ENCODE data around the gene DUOX2. TPM values are rescaled to one million over a fixed set of nuclear protein-coding genes. Genes with fewer than 3 reads are reported as not detected.

The DUOX2 gene
- total and polyA plus RNA-seq, 4 donors: 1.0 to 3.8 (median 2.1) TPM

DNA sequence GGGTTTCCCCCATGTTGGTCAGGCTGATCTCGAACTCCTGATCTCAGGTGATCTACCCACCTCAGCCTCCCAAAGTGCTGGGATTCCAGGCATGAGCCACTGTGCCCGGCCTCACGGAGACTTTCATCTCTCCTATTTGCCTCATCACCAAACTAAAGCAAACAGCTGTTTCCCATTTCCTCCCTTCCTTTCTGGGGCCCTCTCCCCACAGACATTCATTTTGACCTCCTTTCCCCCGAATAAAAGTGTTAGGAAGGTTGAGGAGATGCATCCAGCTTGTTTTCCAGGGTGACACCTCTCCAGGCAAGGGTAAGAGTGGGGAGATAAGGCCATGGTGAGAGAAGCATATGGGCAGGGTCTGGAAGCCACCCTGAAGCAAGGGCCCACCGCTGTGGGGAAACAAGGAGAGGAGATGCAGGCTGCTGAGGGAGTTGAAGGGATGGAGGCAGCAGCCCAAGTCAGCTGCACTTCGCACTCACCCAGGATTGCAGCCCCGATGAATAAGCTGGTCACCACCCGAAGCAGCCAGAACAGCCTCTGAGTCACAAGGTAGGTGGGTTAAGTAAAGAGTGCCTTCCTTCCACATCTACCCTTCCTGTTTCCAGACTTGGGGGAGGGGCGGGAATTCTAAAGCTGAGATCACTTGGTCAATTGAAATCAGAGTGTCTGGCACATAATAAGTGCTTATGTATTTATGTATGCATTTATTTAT lies 7.9 kb upstream of the DUOX2 start:
- H3K9me3 ChIP-seq (ENCODE audit: control insufficient read depth in 4 of 4, insufficient read depth in 3 of 4, low read length in 3 of 4): peaks cover 0 to 7% (median 0%) of the 10 kb centered on the region in 4 donors
- ATAC-seq (ENCODE audit: insufficient read depth, low FRiP score) (no peak), DNase-seq (no peak)
- no peak overlapping the region for H3K27ac ChIP-seq (ENCODE audit: low read depth in 1 of 2, low read length in 1 of 2)
- peaks cover 0 to 7% (median 0%) of the 10 kb centered on the region in 5 donors for H3K4me1 ChIP-seq (ENCODE audit: control insufficient read depth in 5 of 5, insufficient read depth in 5 of 5, low read length in 5 of 5)
- WGBS, 2 donors: 52 to 58% methylated on average over 9 of the region's 9 CpGs
- TF ChIP-seq, protein P1, sequence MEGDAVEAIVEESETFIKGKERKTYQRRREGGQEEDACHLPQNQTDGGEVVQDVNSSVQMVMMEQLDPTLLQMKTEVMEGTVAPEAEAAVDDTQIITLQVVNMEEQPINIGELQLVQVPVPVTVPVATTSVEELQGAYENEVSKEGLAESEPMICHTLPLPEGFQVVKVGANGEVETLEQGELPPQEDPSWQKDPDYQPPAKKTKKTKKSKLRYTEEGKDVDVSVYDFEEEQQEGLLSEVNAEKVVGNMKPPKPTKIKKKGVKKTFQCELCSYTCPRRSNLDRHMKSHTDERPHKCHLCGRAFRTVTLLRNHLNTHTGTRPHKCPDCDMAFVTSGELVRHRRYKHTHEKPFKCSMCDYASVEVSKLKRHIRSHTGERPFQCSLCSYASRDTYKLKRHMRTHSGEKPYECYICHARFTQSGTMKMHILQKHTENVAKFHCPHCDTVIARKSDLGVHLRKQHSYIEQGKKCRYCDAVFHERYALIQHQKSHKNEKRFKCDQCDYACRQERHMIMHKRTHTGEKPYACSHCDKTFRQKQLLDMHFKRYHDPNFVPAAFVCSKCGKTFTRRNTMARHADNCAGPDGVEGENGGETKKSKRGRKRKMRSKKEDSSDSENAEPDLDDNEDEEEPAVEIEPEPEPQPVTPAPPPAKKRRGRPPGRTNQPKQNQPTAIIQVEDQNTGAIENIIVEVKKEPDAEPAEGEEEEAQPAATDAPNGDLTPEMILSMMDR (IDR thresholded peaks at IDR 0.05; ENCODE audit: control extremely low read depth, extremely low read depth): no peak
- H3K36me3 ChIP-seq (ENCODE audit: control insufficient read depth in 4 of 4, insufficient read depth in 4 of 4, low read length in 4 of 4): peaks cover 0 to 3% (median 0%) of the 10 kb centered on the region in 4 donors
- H3K27me3 ChIP-seq (ENCODE audit: control insufficient read depth in 3 of 3, insufficient read depth in 3 of 3, low read length in 2 of 3): peaks cover 0 to 30% (median 28%) of the 10 kb centered on the region in 3 donors
- no peak overlapping the region for H3K4me3 ChIP-seq
- H3K9ac ChIP-seq (ENCODE audit: insufficient read depth in 1 of 2, low read length in 2 of 2): no peak overlapping the region

DNA sequence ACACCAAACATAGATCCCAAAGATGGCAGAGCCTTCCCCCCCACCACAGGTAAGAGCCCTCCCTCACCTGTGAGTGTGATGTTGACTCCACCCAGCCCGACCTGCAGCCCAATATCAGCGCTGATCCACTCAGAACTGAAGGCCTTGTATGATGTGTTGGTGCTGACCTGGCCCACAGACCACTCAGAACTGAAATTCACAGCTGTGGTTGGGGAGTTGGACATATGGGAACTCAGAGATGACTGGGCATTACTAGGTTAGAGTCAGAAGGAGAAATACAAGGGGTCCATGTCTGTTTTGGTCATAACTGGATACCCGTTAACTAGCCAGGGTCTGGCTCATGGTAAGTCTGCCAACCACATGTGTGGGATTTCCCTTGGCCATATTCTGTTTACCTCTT lies 7.0 kb upstream of the DUOX2 start:
- Histone ChIP-seq H3K9me3 (ENCODE audit: control insufficient read depth in 4 of 4, insufficient read depth in 3 of 4, low read length in 3 of 4) (peaks cover 0 to 10% (median 0%) of the 10 kb centered on the region in 4 donors), H3K36me3 (ENCODE audit: control insufficient read depth in 4 of 4, insufficient read depth in 4 of 4, low read length in 4 of 4) (peaks cover 0 to 3% (median 0%) of the 10 kb centered on the region in 4 donors), H3K27me3 (ENCODE audit: control insufficient read depth in 3 of 3, insufficient read depth in 3 of 3, low read length in 2 of 3) (peaks cover 3 to 32% (median 31%) of the 10 kb centered on the region in 3 donors), H3K27ac (ENCODE audit: low read depth in 1 of 2, low read length in 1 of 2) (no peak overlapping the region), H3K4me3 (no peak overlapping the region), H3K4me1 (ENCODE audit: control insufficient read depth in 5 of 5, insufficient read depth in 5 of 5, low read length in 5 of 5) (peaks cover 0 to 11% (median 0%) of the 10 kb centered on the region in 5 donors), H3K9ac (ENCODE audit: insufficient read depth in 1 of 2, low read length in 2 of 2) (no peak overlapping the region)
- 91 to 95% methylated on average over 3 of the region's 3 CpGs for WGBS, 2 donors
- DNase-seq (no peak), ATAC-seq (ENCODE audit: insufficient read depth, low FRiP score) (no peak)
- TF ChIP-seq, protein P1 (IDR thresholded peaks at IDR 0.05; ENCODE audit: control extremely low read depth, extremely low read depth): no peak

DNA sequence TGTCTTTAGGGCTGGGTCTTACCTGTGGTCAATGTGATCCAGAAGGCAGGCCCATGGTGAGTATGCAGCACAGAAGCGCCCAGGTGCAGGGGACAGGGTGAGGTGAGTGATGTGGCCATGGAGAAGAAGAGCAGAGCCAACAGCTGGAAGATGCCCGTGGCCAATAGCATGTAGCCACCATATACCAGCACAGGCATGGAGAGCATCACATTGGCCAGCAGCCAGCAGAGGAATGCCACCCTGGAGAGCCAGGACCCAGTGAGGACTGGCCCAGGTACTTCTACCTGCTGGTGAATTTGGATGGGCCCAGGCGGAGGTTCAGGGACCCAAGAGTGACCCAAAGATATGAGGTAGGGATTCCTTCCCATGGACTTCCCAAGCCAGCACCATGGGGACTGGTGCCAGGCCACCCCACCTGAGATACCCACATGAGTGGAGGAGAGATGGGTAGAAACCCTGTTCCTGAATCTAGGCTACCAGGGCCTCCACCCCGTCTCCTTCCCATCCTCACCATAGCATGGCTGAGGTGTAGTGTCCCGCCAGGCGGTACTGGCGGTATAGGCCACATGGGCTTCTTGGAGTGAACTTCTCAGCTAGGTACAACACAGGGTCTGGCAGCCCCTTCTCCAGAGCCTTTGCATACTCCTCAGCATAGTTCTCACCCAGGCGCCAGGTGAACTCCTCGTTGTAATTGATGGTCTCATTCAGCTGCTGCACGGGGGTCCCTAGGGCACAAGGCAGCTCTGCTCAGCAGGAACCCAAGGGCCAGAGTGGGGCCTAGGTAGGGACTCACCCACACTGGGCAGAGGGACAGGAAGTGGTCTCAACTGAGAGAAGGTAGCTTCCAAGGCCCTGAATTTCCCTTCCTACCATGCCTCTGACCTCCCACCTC lies 6.4 kb upstream of the DUOX2 start:
- peaks cover 3 to 33% (median 31%) of the 10 kb centered on the region in 3 donors for H3K27me3 ChIP-seq (ENCODE audit: control insufficient read depth in 3 of 3, insufficient read depth in 3 of 3, low read length in 2 of 3)
- H3K9ac ChIP-seq (ENCODE audit: insufficient read depth in 1 of 2, low read length in 2 of 2): no peak overlapping the region
- H3K36me3 ChIP-seq (ENCODE audit: control insufficient read depth in 4 of 4, insufficient read depth in 4 of 4, low read length in 4 of 4): peaks cover 0 to 3% (median 0%) of the 10 kb centered on the region in 4 donors
- TF ChIP-seq, protein P1 (IDR thresholded peaks at IDR 0.05; ENCODE audit: control extremely low read depth, extremely low read depth): no peak
- WGBS, 2 donors: 94% methylated on average over 10 of the region's 10 CpGs
- no peak overlapping the region for H3K4me3 ChIP-seq
- ATAC-seq (ENCODE audit: insufficient read depth, low FRiP score) (no peak), DNase-seq (no peak)
- no peak overlapping the region for H3K27ac ChIP-seq (ENCODE audit: low read depth in 1 of 2, low read length in 1 of 2)
- peaks cover 0 to 10% (median 0%) of the 10 kb centered on the region in 4 donors for H3K9me3 ChIP-seq (ENCODE audit: control insufficient read depth in 4 of 4, insufficient read depth in 3 of 4, low read length in 3 of 4)
- H3K4me1 ChIP-seq (ENCODE audit: control insufficient read depth in 5 of 5, insufficient read depth in 5 of 5, low read length in 5 of 5): peaks cover 0 to 11% (median 0%) of the 10 kb centered on the region in 5 donors
